Neural progenitor cell (in vitro differentiated cells): ENCODE measurements around the gene PPP2R3A. TPM values are rescaled to one million over a fixed set of nuclear protein-coding genes. Genes with fewer than 3 reads are reported as not detected.

Experiments
- DNase-seq: peaks from one replicate; pipeline ENCODE4 v3.0.0-alpha.2; 2016; ENCODE audit warnings: low spot score
- H2AFZ ChIP-seq: fragments of 200-600 bp; sonication (generic); replicated peaks from 2 replicates; pipeline ENCODE4 v1.6.1; 2016; ENCODE audit warnings: antibody characterized with exemption
- H3F3A ChIP-seq: fragments of 200-600 bp; sonication (generic); 2 replicates; pipeline ENCODE4 v1.6.1; 2016; ENCODE audit warnings: antibody characterized with exemption, low read depth
- H3K27ac ChIP-seq: fragments of 200-600 bp; sonication (generic); 2 replicates; pipeline ENCODE4 v1.5.1; 2016; ENCODE audit warnings: mild to moderate bottlenecking
- H3K27me3 ChIP-seq: fragments of 200-600 bp; sonication (generic); 2 replicates; pipeline ENCODE4 v1.6.1; 2016; ENCODE audit warnings: mild to moderate bottlenecking, moderate library complexity
- H3K36me3 ChIP-seq: fragments of 200-600 bp; sonication (generic); 2 replicates; pipeline ENCODE4 v1.5.1; 2016
- H3K4me1 ChIP-seq: fragments of 200-600 bp; sonication (generic); 2 replicates; pipeline ENCODE4 v1.6.1; 2016; ENCODE audit warnings: mixed run types
- H3K4me2 ChIP-seq: fragments of 200-600 bp; sonication (generic); 2 replicates; pipeline ENCODE4 v1.6.1; 2016
- H3K4me3 ChIP-seq: fragments of 200-600 bp; sonication (generic); 2 replicates; pipeline ENCODE4 v1.5.1; 2016
- H3K79me2 ChIP-seq: fragments of 200-600 bp; sonication (generic); 2 replicates; pipeline ENCODE4 v1.6.1; 2016; ENCODE audit warnings: low read depth
- H3K9ac ChIP-seq: fragments of 200-600 bp; sonication (generic); 2 replicates; pipeline ENCODE4 v1.6.1; 2016
- H3K9me3 ChIP-seq: fragments of 200-600 bp; sonication (generic); 2 replicates; pipeline ENCODE4 v1.5.1; 2016; ENCODE audit warnings: low read depth
- H4K20me1 ChIP-seq: fragments of 200-600 bp; sonication (generic); 2 replicates; pipeline ENCODE4 v1.6.1; 2016; ENCODE audit warnings: low read depth
- H3K27ac Mint-ChIP-seq: 3 replicates; pipeline ENCODE4 v1.8.0; 2021; ENCODE audit warnings: mixed read lengths
- H3K27me3 Mint-ChIP-seq: 2 replicates; pipeline ENCODE4 v1.8.0; 2022; ENCODE audit warnings: low read depth, mild to moderate bottlenecking, inconsistent platforms, moderate library complexity, mixed read lengths; ENCODE audit not compliant: insufficient read depth
- H3K36me3 Mint-ChIP-seq: 3 replicates; pipeline ENCODE4 v1.8.0; 2021; ENCODE audit warnings: mixed read lengths
- H3K4me1 Mint-ChIP-seq: 3 replicates; pipeline ENCODE4 v1.8.0; 2021; ENCODE audit warnings: mixed read lengths
- H3K4me3 Mint-ChIP-seq: 3 replicates; pipeline ENCODE4 v1.8.0; 2021; ENCODE audit warnings: mild to moderate bottlenecking, moderate library complexity, mixed read lengths
- H3K9me3 Mint-ChIP-seq: 3 replicates; pipeline ENCODE4 v1.8.0; 2020; ENCODE audit warnings: mixed read lengths
- CTCF ChIP-seq: fragments of 200-600 bp; sonication (generic); IDR thresholded peaks from 2 replicates; pipeline ENCODE4 v1.5.1; 2017; ENCODE audit warnings: antibody characterized with exemption, mild to moderate bottlenecking
- EZH2 ChIP-seq: fragments of 200-600 bp; sonication (generic); IDR thresholded peaks from 2 replicates; pipeline ENCODE4 v1.6.1; 2017; ENCODE audit warnings: antibody characterized with exemption, mild to moderate bottlenecking, moderate library complexity
- EZH2phosphoT487 ChIP-seq: fragments of 200-600 bp; sonication (generic); IDR thresholded peaks from 2 replicates; pipeline ENCODE4 v1.6.1; 2017; ENCODE audit warnings: antibody characterized with exemption
- total RNA-seq: library from RNA; depleted of rRNA; stranded (reverse); fragments of >200 nt; gene quantifications from 2 replicates; pipeline ENCODE4 v1.2.3, GENCODE V29; 2015; ENCODE audit warnings: low replicate concordance

PPP2R3A gene
- total RNA-seq, 1 donor from 2014 or later, result 41.5 TPM

- H2AFZ ChIP-seq, result no peak overlapping the region
- H3K9ac ChIP-seq, result no peak overlapping the region
- no peaks in the 10 kb centered on the region for H3K27me3 ChIP-seq
- peaks cover 94% of the 10 kb centered on the region for H4K20me1 ChIP-seq
- no peaks in the 10 kb centered on the region for H3K4me1 ChIP-seq
- H3K4me3 Mint-ChIP-seq, result no peak overlapping the region
- H3K4me3 ChIP-seq, result no peak overlapping the region
- no peak overlapping the region for H3K27ac ChIP-seq
- peaks cover 4% of the 10 kb centered on the region for H3F3A ChIP-seq
- peaks cover 100% of the 10 kb centered on the region for H3K79me2 ChIP-seq
- no peaks in the 10 kb centered on the region for H3K36me3 ChIP-seq
- H3K9me3 ChIP-seq, result no peaks in the 10 kb centered on the region
- peaks cover 8% of the 10 kb centered on the region for H3K36me3 Mint-ChIP-seq
- TF ChIP-seq EZH2phosphoT487 (no peak), CTCF (no peak), EZH2 (no peak)
- H3K9me3 Mint-ChIP-seq, result peaks cover 4% of the 10 kb centered on the region
- H3K4me2 ChIP-seq, result no peak overlapping the region
- H3K27ac Mint-ChIP-seq, result no peak overlapping the region
- peaks cover 2% of the 10 kb centered on the region for H3K4me1 Mint-ChIP-seq
- H3K27me3 Mint-ChIP-seq, result no peaks in the 10 kb centered on the region
- DNase-seq, result no peak
Measured at GRCh38 chr3:136177876-136178275, 212.3 kb downstream of the PPP2R3A start.

- peaks cover 100% of the 10 kb centered on the region for H3K79me2 ChIP-seq
- Mint-ChIP-seq H3K4me1 (peaks cover 3% of the 10 kb centered on the region), H3K36me3 (peaks cover 15% of the 10 kb centered on the region), H3K27me3 (no peaks in the 10 kb centered on the region), H3K4me3 (no peak overlapping the region), H3K27ac (no peak overlapping the region), H3K9me3 (peaks cover 9% of the 10 kb centered on the region)
- no peak overlapping the region for H3K9ac ChIP-seq
- no peak overlapping the region for H3K27ac ChIP-seq
- no peaks in the 10 kb centered on the region for H3K9me3 ChIP-seq
- no peak overlapping the region for H3K4me3 ChIP-seq
- TF ChIP-seq CTCF (no peak), EZH2 (no peak), EZH2phosphoT487 (no peak)
- H3K4me2 ChIP-seq, result no peak overlapping the region
- peaks cover under 1% of the 10 kb centered on the region for H3K4me1 ChIP-seq
- no peaks in the 10 kb centered on the region for H3F3A ChIP-seq
- no peak overlapping the region for H2AFZ ChIP-seq
- H3K27me3 ChIP-seq, result no peaks in the 10 kb centered on the region
- DNase-seq, result no peak
- no peaks in the 10 kb centered on the region for H3K36me3 ChIP-seq
- peaks cover 91% of the 10 kb centered on the region for H4K20me1 ChIP-seq
Measured at GRCh38 chr3:136181741-136182140, 216.2 kb downstream of the PPP2R3A start.

GRCh38 chr3:136184703-136185102, 219.2 kb downstream of the PPP2R3A start:
- Histone ChIP-seq H4K20me1 (peaks cover 91% of the 10 kb centered on the region), H3K4me2 (no peak overlapping the region), H3K36me3 (no peaks in the 10 kb centered on the region), H3K79me2 (peaks cover 100% of the 10 kb centered on the region), H3K9me3 (no peaks in the 10 kb centered on the region), H2AFZ (no peak overlapping the region), H3K27ac (no peak overlapping the region), H3K9ac (no peak overlapping the region), H3K27me3 (no peaks in the 10 kb centered on the region), H3F3A (no peaks in the 10 kb centered on the region), H3K4me1 (peaks cover 9% of the 10 kb centered on the region), H3K4me3 (no peak overlapping the region)
- no peak for DNase-seq
- H3K4me3 Mint-ChIP-seq, result no peak overlapping the region
- H3K36me3 Mint-ChIP-seq, result peaks cover 22% of the 10 kb centered on the region
- H3K9me3 Mint-ChIP-seq, result peaks cover 19% of the 10 kb centered on the region
- peaks cover 10% of the 10 kb centered on the region for H3K4me1 Mint-ChIP-seq
- H3K27me3 Mint-ChIP-seq, result no peaks in the 10 kb centered on the region
- TF ChIP-seq EZH2phosphoT487, result no peak
- TF ChIP-seq CTCF, result no peak
- TF ChIP-seq EZH2, result no peak
- no peak overlapping the region for H3K27ac Mint-ChIP-seq
